Myocyte (in vitro differentiated cells): ENCODE data around the gene C6orf163. TPM values are rescaled to one million over a fixed set of nuclear protein-coding genes. Genes with fewer than 3 reads are reported as not detected.

Source experiments
- DNase-seq: peaks from one replicate; pipeline ENCODE4 v3.0.0-alpha.2; 2012; ENCODE audit warnings: low read depth
- total RNA-seq: library from RNA; depleted of rRNA; stranded (reverse); fragments of >200 nt; gene quantifications from 2 replicates; pipeline ENCODE4 v1.2.3, GENCODE V29; 2014

C6orf163 gene
- total RNA-seq, 1 donor from 2014 or later, result 0.75 TPM

DNA sequence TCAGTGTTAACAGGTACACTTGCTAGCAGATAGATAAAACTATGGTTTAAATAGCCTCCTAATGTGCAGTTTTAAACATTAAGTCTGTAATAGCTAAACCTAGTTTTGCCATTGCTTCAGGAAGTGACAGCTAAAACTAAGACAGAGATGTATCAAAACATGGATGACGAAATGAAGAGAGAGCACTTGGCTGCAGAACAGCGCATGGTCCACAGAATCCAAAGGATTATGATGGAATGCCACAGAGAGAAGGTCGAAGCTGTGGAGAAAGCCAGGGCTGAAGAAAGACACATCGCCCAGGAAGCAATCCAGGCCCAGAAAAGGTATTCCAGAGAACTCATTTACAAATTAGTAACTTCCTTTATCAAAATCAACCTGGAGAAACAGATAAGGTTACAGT lies 11.6 kb downstream of the C6orf163 start:
- no peak for DNase-seq

- no peak for DNase-seq
Observed at GRCh38 chr6:87357479-87358196, 13.0 kb downstream of the C6orf163 start.

- DNase-seq, result no peak
Observed at GRCh38 chr6:87364602-87365252, 20.1 kb downstream of the C6orf163 start.

DNA sequence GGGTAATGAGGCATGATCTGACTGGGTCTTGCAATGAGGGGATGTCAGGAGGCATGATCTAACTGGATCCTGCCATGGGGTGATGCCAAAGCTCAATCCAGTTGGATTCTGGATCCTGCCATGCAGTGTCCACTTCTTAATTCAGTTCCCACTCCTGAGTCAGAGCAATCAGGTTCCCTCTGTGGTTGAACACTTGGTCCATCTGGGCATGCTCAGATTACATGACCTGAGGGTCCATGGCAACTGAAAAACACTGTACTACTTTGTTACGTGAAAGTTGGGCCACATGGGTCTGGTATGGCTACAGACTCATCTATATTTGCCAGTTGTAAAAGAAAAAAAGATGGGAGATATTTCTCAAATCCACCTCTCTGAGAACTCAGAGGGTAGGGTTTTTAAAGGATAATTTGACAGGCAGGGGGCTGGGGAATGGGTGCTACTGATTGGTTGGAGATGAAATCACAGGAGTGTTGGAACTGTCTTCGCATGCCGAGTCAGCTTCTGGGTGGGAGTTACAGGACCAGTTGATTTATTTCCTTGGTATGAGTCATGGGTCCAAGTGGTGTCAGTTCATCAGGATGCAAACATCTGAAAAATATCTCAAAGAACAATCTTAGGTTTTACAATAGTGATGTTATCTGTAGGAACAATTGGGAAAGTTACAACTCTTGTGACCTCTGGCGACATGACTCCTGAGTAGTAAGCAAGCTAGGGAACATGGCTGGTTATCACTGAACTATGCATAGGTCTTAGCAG lies 21.6 kb downstream of the C6orf163 start:
- no peak for DNase-seq

DNA sequence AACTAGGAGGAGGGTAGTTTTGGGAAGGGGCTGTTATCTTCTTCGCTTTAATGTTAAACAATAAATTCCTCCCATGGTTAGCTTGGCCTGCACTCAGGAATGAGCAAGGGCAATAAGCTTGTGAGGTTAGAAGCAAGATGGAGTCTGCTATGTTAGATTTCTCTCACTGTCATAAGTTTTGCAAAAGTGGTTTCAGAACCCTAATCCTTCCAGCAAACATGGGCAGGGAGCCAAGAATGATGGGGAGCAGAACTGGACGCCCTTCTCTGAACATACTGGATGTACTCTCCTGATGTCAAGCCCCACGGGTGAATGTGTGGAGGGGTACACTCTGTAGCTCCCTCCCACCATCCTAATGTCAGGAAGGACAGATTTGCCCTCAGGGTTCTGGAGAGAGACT lies 22.3 kb downstream of the C6orf163 start:
- DNase-seq, result no peak

DNA sequence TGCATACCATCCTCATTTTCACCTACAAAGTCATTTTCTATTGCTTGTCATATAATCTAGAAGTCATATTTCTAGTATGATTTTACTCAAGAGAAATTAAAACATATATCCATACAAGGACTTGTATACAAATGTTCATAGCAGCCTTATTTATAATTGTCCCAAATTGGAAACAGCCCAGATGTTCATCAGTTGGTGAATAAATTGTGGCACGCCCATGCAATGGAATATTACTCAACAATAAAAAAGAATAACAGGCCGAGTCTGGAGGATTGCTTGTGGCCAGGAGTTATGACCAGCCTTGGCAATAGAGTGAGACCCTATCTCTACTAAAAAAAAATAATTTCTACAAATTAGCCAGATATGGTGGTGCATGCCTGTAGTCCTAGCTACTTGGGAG lies 28.8 kb downstream of the C6orf163 start:
- DNase-seq, result no peak

GRCh38 chr6:87375315-87375714 lies 30.7 kb downstream of the C6orf163 start:
- no peak for DNase-seq

DNA sequence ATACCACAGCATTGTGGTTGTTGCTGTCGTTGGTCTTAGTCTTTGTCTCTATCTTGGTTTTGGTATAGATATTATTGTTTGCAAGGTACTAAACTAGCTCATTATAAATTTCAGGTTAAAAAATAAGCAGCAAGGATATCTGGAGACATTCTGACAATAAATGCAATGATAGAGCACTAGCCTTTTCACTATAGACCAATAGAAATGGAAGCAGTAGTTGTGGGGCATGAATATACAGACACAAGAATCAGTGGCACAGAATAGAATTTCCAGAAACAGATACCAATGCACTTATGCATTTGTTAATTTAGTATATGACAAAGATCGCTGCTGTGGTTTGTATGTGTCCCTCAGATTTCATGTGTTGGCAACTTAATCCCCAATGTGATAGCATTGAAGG lies 32.0 kb downstream of the C6orf163 start:
- no peak for DNase-seq

DNA sequence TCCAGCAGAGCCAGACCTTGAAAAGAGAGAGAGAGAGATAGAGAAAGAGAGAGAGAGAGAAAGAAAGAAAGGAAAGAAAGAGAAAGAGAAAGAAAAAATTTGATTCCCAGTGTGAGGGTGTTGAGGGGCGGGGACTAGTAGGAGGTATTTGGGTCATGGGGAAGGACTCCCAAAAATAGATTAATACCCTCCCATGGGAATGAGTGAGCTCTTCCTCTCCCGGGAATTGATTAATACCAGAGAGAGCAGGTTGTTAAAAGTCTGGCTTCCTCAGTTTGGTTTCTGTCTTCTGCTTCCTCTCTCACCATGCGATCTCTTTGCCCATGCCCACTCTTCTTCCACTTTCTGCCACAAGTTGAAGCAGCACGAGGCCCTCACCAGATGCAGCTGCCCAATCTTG lies 34.3 kb downstream of the C6orf163 start:
- DNase-seq, result peak; percentile 17

GRCh38 chr6:87382861-87383260 lies 38.2 kb downstream of the C6orf163 start:
- DNase-seq, result no peak

DNA sequence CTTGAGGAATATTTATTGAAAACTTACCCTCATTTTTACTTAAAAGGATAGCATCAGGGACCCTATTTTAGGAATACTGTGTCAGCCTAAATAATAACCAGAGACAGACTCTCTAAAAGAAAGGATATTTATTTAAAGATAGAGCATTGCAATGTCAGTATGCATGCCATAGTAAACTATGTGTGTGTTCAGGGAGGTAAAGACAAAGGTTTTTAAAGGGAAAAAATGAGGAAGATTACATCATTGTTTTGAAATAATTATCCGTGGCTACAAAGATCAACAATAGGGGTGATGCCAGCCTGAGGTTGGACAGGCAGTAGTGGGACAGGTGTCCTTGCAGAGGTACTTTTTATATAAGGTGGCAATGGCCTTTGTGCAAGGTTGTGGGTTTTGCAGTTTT lies 39.4 kb downstream of the C6orf163 start:
- no peak for DNase-seq

DNA sequence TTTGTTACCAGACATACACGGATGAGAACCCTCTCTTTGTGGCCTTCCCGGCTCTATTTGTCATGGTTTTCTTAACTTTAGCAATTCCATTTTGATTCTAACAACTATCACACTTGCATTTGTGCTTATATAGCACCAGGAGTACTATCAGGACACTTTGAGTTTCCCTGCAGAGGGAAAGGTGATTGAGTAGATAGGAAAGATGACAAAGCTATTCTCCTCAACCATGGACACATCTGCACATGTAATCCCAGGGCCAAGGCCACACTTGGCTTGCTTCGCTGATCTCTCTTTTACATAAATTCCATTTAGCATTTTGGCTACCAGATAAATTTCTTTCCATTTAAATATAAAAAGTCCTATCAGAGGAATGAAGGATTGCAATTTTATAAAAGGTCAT lies 39.8 kb downstream of the C6orf163 start:
- no peak for DNase-seq

DNA sequence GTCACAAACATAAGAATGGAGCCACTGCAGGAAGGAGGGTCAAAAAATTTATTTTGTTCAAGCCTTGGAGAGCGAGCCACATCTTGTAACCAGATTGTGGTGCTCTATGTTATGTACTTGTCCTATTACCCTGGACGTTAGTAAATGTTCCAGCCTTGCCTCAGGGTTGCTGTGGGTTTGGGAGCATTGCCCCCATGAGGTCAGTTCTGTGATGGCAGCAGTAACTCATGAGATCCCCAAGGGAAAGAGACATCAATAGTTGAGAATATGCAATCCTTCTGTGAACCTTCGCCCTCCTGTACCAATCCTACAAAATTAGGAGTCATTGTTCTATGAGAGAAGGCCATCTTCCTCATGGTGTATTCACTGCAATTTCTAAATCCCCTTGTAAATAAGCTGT lies 46.7 kb downstream of the C6orf163 start:
- DNase-seq, result peak; percentile 13

- peak; percentile 54 for DNase-seq
Observed at GRCh38 chr6:87393026-87393622, 48.5 kb downstream of the C6orf163 start.

- DNase-seq, result no peak
Observed at GRCh38 chr6:87395431-87395830, 50.8 kb downstream of the C6orf163 start.

DNA sequence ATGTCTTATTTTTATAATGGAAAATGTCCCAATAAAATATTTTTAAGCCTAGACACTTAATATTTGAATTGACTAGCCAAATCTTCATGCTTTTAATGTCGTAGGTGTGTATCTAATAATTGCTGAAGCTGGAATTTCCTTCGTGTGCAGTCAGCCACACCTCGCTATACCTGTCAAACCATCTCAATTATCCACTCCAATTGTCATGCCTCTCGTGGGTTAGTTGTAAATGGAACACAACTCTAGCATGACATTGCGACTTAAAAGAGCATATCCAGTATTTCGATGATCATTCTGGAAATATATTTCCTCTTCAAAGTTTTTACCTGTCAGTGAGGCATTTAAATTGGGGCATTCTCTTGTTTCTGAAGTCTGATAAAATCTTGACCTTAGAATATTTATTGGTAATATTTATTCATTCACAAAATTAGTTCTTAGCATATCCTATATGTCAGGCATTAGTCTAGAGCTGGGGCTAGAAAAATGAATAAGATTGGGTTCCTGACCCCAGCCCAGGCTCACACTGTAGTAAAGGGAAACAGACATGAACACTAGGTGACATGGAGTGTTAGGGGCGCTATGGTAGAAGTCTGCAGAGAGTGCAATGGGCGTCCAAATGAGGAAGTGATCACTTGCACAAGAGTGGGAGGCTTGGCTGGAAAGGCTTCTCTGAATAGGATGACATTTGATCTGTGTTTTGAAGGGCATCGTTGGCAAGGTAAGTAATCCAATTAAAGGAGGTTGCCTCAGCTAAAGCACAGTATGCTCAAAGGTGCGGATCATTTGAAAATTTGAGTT lies 52.2 kb downstream of the C6orf163 start:
- DNase-seq, result no peak

DNA sequence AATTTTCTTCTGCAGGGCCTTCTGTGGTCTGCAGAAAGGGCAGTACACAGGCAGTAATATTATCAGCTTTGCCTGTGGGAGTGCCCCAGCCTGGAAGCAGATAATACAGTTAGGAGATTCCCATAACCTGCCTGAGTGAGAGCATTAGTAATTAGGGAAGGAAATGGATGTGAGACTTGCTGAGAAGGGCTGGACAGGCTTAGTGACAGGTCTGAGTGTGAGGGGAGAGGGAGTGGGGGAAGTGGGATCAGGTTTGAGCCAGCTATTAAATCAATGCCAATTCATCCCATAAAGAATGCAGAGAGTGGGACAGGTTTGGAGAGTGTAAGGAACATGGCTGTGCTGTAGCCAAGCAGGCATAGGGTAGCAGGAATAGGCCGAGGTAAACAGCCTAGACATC lies 53.0 kb downstream of the C6orf163 start:
- DNase-seq, result no peak

- no peak for DNase-seq
Observed at GRCh38 chr6:87401832-87402231, 57.2 kb downstream of the C6orf163 start.

- DNase-seq, result no peak
Observed at GRCh38 chr6:87407561-87407900, 62.9 kb downstream of the C6orf163 start.

- peak; percentile 88 for DNase-seq
Observed at GRCh38 chr6:87407901-87408720, 63.5 kb downstream of the C6orf163 start, which contains the start of gene CFAP206. CFAP206 (plus strand) TSS chr6:87407972; CDS start chr6:87409840, 1,868 bp downstream.
